Common myeloid progenitor, CD34-positive (primary cell): ENCODE results near the gene RIMS3.

Experiments used
- CTCF ChIA-PET: fragments of 350-600 bp; sonication (Branson Sonifier 250); formaldehyde crosslinking; loops from one replicate; lab custom pipeline; 2021; ENCODE audit warnings: antibody characterized with exemption; lab: Charles Lee
- POLR2A ChIA-PET: fragments of 350-600 bp; sonication (Branson Sonifier 250); formaldehyde crosslinking; loops from one replicate; lab custom pipeline; 2021; ENCODE audit warnings: antibody characterized with exemption; lab: Charles Lee
- DNase-seq, 3 donors: peaks; one replicate each; pipeline versions ENCODE4 v3.0.0 to v3.0.0-alpha.2; 2013
- H3K27ac ChIP-seq, 2 experiments: 1 replicate in 1 of 2; 2 replicates in 1 of 2; pipeline ENCODE4 v1.7.0; 2013; ENCODE audit warnings: inconsistent platforms in 2 of 2, low read length in 2 of 2, mild to moderate bottlenecking in 2 of 2, low read depth in 1 of 2, moderate library complexity in 1 of 2; ENCODE audit not compliant: severe bottlenecking in 2 of 2, insufficient read depth in 1 of 2, poor library complexity in 1 of 2
- H3K27me3 ChIP-seq, 5 experiments: replicated peaks in 2 of 5; 1 replicate in 3 of 5; 2 replicates in 2 of 5; pipeline versions ENCODE4 v1.6.1 to v1.7.0; 2013; ENCODE audit warnings: low read length in 4 of 5, mild to moderate bottlenecking in 2 of 5, moderate library complexity in 2 of 5, inconsistent platforms in 1 of 5; ENCODE audit not compliant: insufficient read depth in 5 of 5, control insufficient read depth in 4 of 5
- H3K36me3 ChIP-seq, 4 experiments: 1 replicate in 2 of 4; 2 replicates in 2 of 4; pipeline versions ENCODE4 v1.6.1 to v1.7.0; 2013; ENCODE audit warnings: low read length in 3 of 4, control low read depth in 1 of 4, mild to moderate bottlenecking in 1 of 4; ENCODE audit not compliant: control insufficient read depth in 4 of 4, insufficient read depth in 4 of 4
- H3K4me1 ChIP-seq, 4 experiments: 1 replicate in 3 of 4; 2 replicates in 1 of 4; pipeline versions ENCODE4 v1.6.1 to v1.7.1; 2013; ENCODE audit warnings: low read length in 3 of 4, mild to moderate bottlenecking in 3 of 4, control low read depth in 1 of 4, inconsistent platforms in 1 of 4, moderate library complexity in 1 of 4; ENCODE audit not compliant: control insufficient read depth in 4 of 4, insufficient read depth in 4 of 4; ENCODE audit errors: control extremely low read depth in 1 of 4
- H3K4me3 ChIP-seq, 7 experiments: 1 replicate in 4 of 7; 2 replicates in 3 of 7; pipeline versions ENCODE4 v1.5.1 to v1.7.0; 2013; ENCODE audit warnings: mild to moderate bottlenecking in 7 of 7, low read length in 6 of 7, moderate library complexity in 6 of 7, inconsistent platforms in 2 of 7, low read depth in 2 of 7, control low read depth in 1 of 7; ENCODE audit not compliant: insufficient read depth in 4 of 7, control insufficient read depth in 1 of 7; ENCODE audit errors: extremely low read depth in 1 of 7
- H3K9me3 ChIP-seq, 5 experiments: 1 replicate in 4 of 5; 2 replicates in 1 of 5; pipeline versions ENCODE4 v1.6.1 to v1.7.1; 2013; ENCODE audit warnings: low read length in 4 of 5, mild to moderate bottlenecking in 2 of 5, inconsistent platforms in 1 of 5, low read depth in 1 of 5, moderate library complexity in 1 of 5; ENCODE audit not compliant: control insufficient read depth in 4 of 5, insufficient read depth in 2 of 5; ENCODE audit errors: control extremely low read depth in 1 of 5
- WGBS: methylation state at CpG from one replicate; pipeline ENCODE4 v1.1.5; 2013; ENCODE audit not compliant: insufficient coverage; 5-methylcytosine and 5-hydroxymethylcytosine counted together

RIMS3 gene

DNA sequence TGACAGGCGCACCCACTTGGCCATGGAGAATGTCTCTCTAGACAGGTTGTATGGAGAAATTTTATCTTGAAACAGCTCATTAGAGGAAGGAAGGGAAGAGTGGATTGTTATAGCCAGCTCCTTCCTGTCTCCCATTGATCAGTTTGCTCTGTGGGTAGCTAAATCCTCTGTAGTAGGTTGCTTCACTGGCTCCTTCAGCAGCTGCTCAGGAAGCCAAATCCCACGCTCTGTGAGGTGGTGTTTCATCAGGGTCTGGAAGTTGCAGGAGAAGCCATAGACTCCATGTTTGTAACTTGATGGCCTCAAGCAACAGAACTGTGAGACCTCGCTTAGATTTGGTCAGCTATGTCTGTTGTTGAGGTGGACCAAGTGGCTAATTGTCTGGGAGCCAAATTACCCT, 19.2 kb upstream of the RIMS3 start:
- 78% methylated on average over 3 of the region's 3 CpGs for WGBS
- Histone ChIP-seq H3K27me3 (peaks cover 0 to 2% (median 0%) of the 10 kb centered on the region in 5 experiments), H3K27ac (no peak overlapping the region), H3K4me3 (no peak overlapping the region), H3K9me3 (peaks cover 0 to 2% (median 0%) of the 10 kb centered on the region in 5 experiments), H3K36me3 (peaks cover 0 to 7% (median 3%) of the 10 kb centered on the region in 4 experiments), H3K4me1 (peaks cover 0 to 7% (median 1%) of the 10 kb centered on the region in 4 experiments)
- DNase-seq = no peak
- ChIA-PET CTCF (interaction anchor here (1.0 to 4.6 kb wide), 4 partner anchors 10 to 54 kb away, joined by 3 to 17 read pairs (median 4); no protein-coding TSS in a partner anchor), POLR2A (no interaction called here)

- POLR2A ChIA-PET = interaction anchor here (0.6 kb wide), 1 partner anchor 48 kb away, joined by 4 read pairs; no protein-coding TSS in a partner anchor
- peaks cover 0 to 12% (median 5%) of the 10 kb centered on the region in 4 experiments for H3K4me1 ChIP-seq
- no peak for DNase-seq
- WGBS = no CpG with 5 or more reads among the region's 2 CpGs
- H3K36me3 ChIP-seq = no peaks in the 10 kb centered on the region
- no peaks in the 10 kb centered on the region for H3K9me3 ChIP-seq
- CTCF ChIA-PET = interaction anchor here (0.8 to 1.5 kb wide), 5 partner anchors 10 to 50 kb away, joined by 3 to 4 read pairs (median 3); no protein-coding TSS in a partner anchor
- peaks cover 0 to 29% (median 7%) of the 10 kb centered on the region in 5 experiments for H3K27me3 ChIP-seq
- H3K4me3 ChIP-seq = no peak overlapping the region
- no peak overlapping the region for H3K27ac ChIP-seq
These were observed 13.9 kb upstream of the RIMS3 start for GRCh38 chr1:40679165-40679953.

DNA sequence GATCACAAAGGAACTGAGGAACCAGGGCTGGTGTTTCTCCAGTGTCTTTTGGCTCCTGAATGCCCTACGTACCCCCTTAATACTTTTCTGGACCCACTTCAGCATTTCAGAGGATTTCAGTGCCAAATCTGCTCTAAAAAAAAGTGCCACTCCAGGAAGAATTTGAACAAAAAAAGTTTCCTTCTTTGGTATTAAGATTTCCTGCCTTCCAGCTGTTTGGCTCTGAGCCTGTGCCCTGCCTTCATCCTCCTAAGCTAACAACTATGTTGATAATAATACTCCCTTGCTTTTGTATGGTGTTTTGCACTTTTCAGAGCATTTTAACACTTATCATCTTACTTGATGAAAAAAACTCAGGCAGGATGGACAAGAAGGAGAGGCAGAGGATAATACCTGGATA, 11.0 kb upstream of the RIMS3 start:
- DNase-seq = no peak
- Histone ChIP-seq H3K27ac (no peak overlapping the region), H3K4me3 (no peak overlapping the region), H3K9me3 (no peaks in the 10 kb centered on the region), H3K36me3 (no peaks in the 10 kb centered on the region), H3K27me3 (peaks cover 0 to 46% (median 7%) of the 10 kb centered on the region in 5 experiments), H3K4me1 (peaks cover 0 to 12% (median 5%) of the 10 kb centered on the region in 4 experiments)
- CTCF ChIA-PET = interaction anchor here (0.9 kb wide), 1 partner anchor 9 kb away, joined by 3 read pairs; no protein-coding TSS in a partner anchor
- POLR2A ChIA-PET = no interaction called here
- 0% methylated on average over 1 of the region's 1 CpG for WGBS

DNA sequence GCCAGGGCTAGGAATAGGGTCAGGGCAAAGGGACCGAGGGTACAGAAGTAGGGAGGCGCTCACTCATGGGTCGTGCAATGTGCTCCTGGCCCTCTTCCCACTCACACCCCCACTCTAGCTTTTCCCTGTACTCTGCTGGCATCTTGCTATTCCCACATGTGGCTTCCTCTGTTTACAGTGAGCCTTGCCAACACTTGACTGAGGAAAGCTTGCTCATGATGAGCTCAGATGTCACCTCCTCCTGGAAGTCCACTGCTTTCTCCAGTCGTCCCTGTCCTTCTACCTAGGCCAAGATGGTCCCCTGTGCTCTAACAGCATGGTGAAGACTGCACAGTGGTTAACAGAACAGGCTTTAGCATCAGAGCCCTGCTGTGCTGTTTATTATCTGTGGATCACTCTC, 8.0 kb upstream of the RIMS3 start:
- no peak overlapping the region for H3K27ac ChIP-seq
- H3K36me3 ChIP-seq = no peaks in the 10 kb centered on the region
- H3K4me3 ChIP-seq = no peak overlapping the region
- 93% methylated on average over 3 of the region's 4 CpGs for WGBS
- ChIA-PET CTCF (interaction anchor here (0.6 to 1.7 kb wide), 7 partner anchors 11 to 156 kb away, joined by 3 to 5 read pairs (median 3); no protein-coding TSS in a partner anchor), POLR2A (interaction anchor here (0.6 kb wide), 1 partner anchor 35 kb away, joined by 3 read pairs; no protein-coding TSS in a partner anchor)
- peaks cover 0 to 52% (median 12%) of the 10 kb centered on the region in 5 experiments for H3K27me3 ChIP-seq
- no peak for DNase-seq
- H3K4me1 ChIP-seq = peaks cover 0 to 15% (median 9%) of the 10 kb centered on the region in 4 experiments
- H3K9me3 ChIP-seq = no peaks in the 10 kb centered on the region

- Histone ChIP-seq H3K9me3 (no peaks in the 10 kb centered on the region), H3K4me3 (peak overlapping the region in 5 of 7 experiments; percentile 15 to 48 (median 37)), H3K27me3 (peaks cover 0 to 26% (median 8%) of the 10 kb centered on the region in 5 experiments), H3K36me3 (no peaks in the 10 kb centered on the region), H3K27ac (no peak overlapping the region), H3K4me1 (peaks cover 0 to 15% (median 14%) of the 10 kb centered on the region in 4 experiments)
- POLR2A ChIA-PET = no interaction called here
- peak; percentile 80 to 94 (median 92) for DNase-seq
- CTCF ChIA-PET = interaction anchor here (0.8 to 3.0 kb wide), 19 partner anchors 9 to 181 kb away, joined by 3 to 17 read pairs (median 4); no protein-coding TSS in a partner anchor
- WGBS = 27% methylated on average over 10 of the region's 21 CpGs
These were observed 3.5 kb upstream of the RIMS3 start for GRCh38 chr1:40668769-40669525.

GRCh38 chr1:40664791-40665190, 691 bp downstream of the RIMS3 start:
- Histone ChIP-seq H3K9me3 (no peaks in the 10 kb centered on the region), H3K36me3 (no peaks in the 10 kb centered on the region), H3K27ac (no peak overlapping the region), H3K4me1 (peaks cover 0 to 26% (median 19%) of the 10 kb centered on the region in 4 experiments), H3K27me3 (peaks cover 0 to 5% (median 3%) of the 10 kb centered on the region in 5 experiments), H3K4me3 (peak overlapping the region in 1 of 7 experiments; percentile 69)
- ChIA-PET CTCF (interaction anchor here (1.2 to 2.1 kb wide), 4 partner anchors 12 to 55 kb away, joined by 3 to 6 read pairs (median 4); no protein-coding TSS in a partner anchor), POLR2A (interaction anchor here (1.1 kb wide), 1 partner anchor 27 kb away, joined by 3 read pairs; the partner anchor contains the start of gene NFYC)
- WGBS = 94% methylated on average over 2 of the region's 2 CpGs
- no peak for DNase-seq
